ENCODE measurements around the gene DOCK3. TPM values are rescaled to one million over a fixed set of nuclear protein-coding genes. Genes with fewer than 3 reads are reported as not detected.
"Not testable (repeated sequence)": the region's sequence is repeated elsewhere in the genome, so short reads cannot be mapped to it uniquely, and the experiment has no call there.

The DOCK3 gene
- total RNA-seq, 1 experiment from 2014 or later: 8.3 TPM

- Histone ChIP-seq H3K4me1 (ENCODE audit: insufficient read depth, low read length) (no peaks in the 10 kb centered on the region), H3T11ph (ENCODE audit: low read length) (no peak overlapping the region), H3K4me2 (ENCODE audit: insufficient read depth, insufficient read length, low read length) (no peak overlapping the region), H3K9ac (ENCODE audit: extremely low read depth, insufficient read length, low read length) (no peak overlapping the region), H4K91ac (ENCODE audit: insufficient read length, low read depth, low read length) (no peak overlapping the region), H3K18ac (ENCODE audit: insufficient read length, low read depth, low read length) (no peak overlapping the region), H4K5ac (ENCODE audit: insufficient read length, low read depth, low read length) (no peak overlapping the region), H3K27ac (ENCODE audit: insufficient read length, low read depth, low read length) (no peak overlapping the region), H3K79me1 (ENCODE audit: insufficient read depth, low read depth, low read length, poor library complexity, severe bottlenecking) (no peaks in the 10 kb centered on the region), H3K14ac (ENCODE audit: insufficient read depth, low read length) (no peak overlapping the region), H2AFZ (ENCODE audit: low read length) (no peak overlapping the region), H3K56ac (ENCODE audit: insufficient read length, low read depth, low read length) (no peak overlapping the region), H2BK120ac (ENCODE audit: low read depth, low read length, poor library complexity, severe bottlenecking) (no peak overlapping the region), H3K23me2 (ENCODE audit: insufficient read length, low read depth, low read length, poor library complexity, severe bottlenecking) (no peaks in the 10 kb centered on the region), H2BK15ac (ENCODE audit: low read depth, low read length) (no peak overlapping the region), H2BK20ac (ENCODE audit: low read depth, low read length, poor library complexity, severe bottlenecking) (no peak overlapping the region), H2AK5ac (ENCODE audit: insufficient read length, low read length) (no peak overlapping the region), H4K8ac (replicated peaks; ENCODE audit: insufficient read length, low read depth, low read length) (no peak overlapping the region), H4K20me1 (ENCODE audit: control insufficient read depth, insufficient read depth, insufficient read length) (no peaks in the 10 kb centered on the region), H3K23ac (ENCODE audit: insufficient read length, low read depth, low read length) (no peak overlapping the region), H3K9me3 (ENCODE audit: control insufficient read depth, low read depth, low read length) (no peaks in the 10 kb centered on the region), H3K79me2 (ENCODE audit: insufficient read depth, low read length) (no peaks in the 10 kb centered on the region), H2BK5ac (ENCODE audit: insufficient read length, low read length) (no peak overlapping the region), H3K27me3 (ENCODE audit: insufficient read depth, low read length) (no peaks in the 10 kb centered on the region; the same call in 1 of the 2 replicates), H2BK12ac (ENCODE audit: insufficient read length, low read depth, low read length) (no peak overlapping the region), H3K4ac (ENCODE audit: low read depth, low read length) (no peak overlapping the region)
- no peak for DNase-seq
- H3K27me3 Mint-ChIP-seq (ENCODE audit: low read depth): no peaks in the 10 kb centered on the region
- peaks cover 6 to 23% (median 21%) of the 10 kb centered on the region in 3 experiments; a peak in 6 of 7 replicates for H3K36me3 Mint-ChIP-seq (ENCODE audit: insufficient read depth in 1 of 3, low read depth in 3 of 3)
- H3K9me3 Mint-ChIP-seq: peaks cover 7 to 12% of the 10 kb centered on the region in 2 experiments; a peak in 4 of 5 replicates
- no peak overlapping the region for H3K4me3 Mint-ChIP-seq
- WGBS (ENCODE audit: extremely low coverage, insufficient read length, low lambda C conversion rate): no CpG with 5 or more reads among the region's 2 CpGs
- no peak overlapping the region for H3K27ac Mint-ChIP-seq
- TF ChIP-seq CTCF (conservative IDR thresholded peaks at IDR 0.05): no peak
- peaks cover 4 to 15% of the 10 kb centered on the region in 2 experiments; a peak in 3 of 4 replicates for H3K4me1 Mint-ChIP-seq
Observed at GRCh38 chr3:51307458-51307857, 632.7 kb downstream of the DOCK3 start.

GRCh38 chr3:51307945-51308607 lies 633.3 kb downstream of the DOCK3 start:
- not testable (repeated sequence) for H2AFZ ChIP-seq (ENCODE audit: low read length); H3K4me2 ChIP-seq (ENCODE audit: insufficient read depth, insufficient read length, low read length); H3K9me3 ChIP-seq (ENCODE audit: control insufficient read depth, low read depth, low read length); DNase-seq; H2AK5ac ChIP-seq (ENCODE audit: insufficient read length, low read length); H3K23ac ChIP-seq (ENCODE audit: insufficient read length, low read depth, low read length); H3K4me1 ChIP-seq (ENCODE audit: insufficient read depth, low read length); H2BK15ac ChIP-seq (ENCODE audit: low read depth, low read length); H2BK12ac ChIP-seq (ENCODE audit: insufficient read length, low read depth, low read length); H4K8ac ChIP-seq (replicated peaks; ENCODE audit: insufficient read length, low read depth, low read length); H3K79me2 ChIP-seq (ENCODE audit: insufficient read depth, low read length); H2BK20ac ChIP-seq (ENCODE audit: low read depth, low read length, poor library complexity, severe bottlenecking); H3K79me1 ChIP-seq (ENCODE audit: insufficient read depth, low read depth, low read length, poor library complexity, severe bottlenecking); H4K20me1 ChIP-seq (ENCODE audit: control insufficient read depth, insufficient read depth, insufficient read length); H3K4me3 Mint-ChIP-seq; H3K27ac ChIP-seq (ENCODE audit: insufficient read length, low read depth, low read length); H2BK120ac ChIP-seq (ENCODE audit: low read depth, low read length, poor library complexity, severe bottlenecking); H4K5ac ChIP-seq (ENCODE audit: insufficient read length, low read depth, low read length); H3K18ac ChIP-seq (ENCODE audit: insufficient read length, low read depth, low read length); H2BK5ac ChIP-seq (ENCODE audit: insufficient read length, low read length); H3K27me3 ChIP-seq (ENCODE audit: insufficient read depth, low read length); H3K14ac ChIP-seq (ENCODE audit: insufficient read depth, low read length); H3K56ac ChIP-seq (ENCODE audit: insufficient read length, low read depth, low read length); H4K91ac ChIP-seq (ENCODE audit: insufficient read length, low read depth, low read length); H3K23me2 ChIP-seq (ENCODE audit: insufficient read length, low read depth, low read length, poor library complexity, severe bottlenecking); H3K27me3 Mint-ChIP-seq (ENCODE audit: low read depth); H3K27ac Mint-ChIP-seq; H3K4ac ChIP-seq (ENCODE audit: low read depth, low read length); H3K9ac ChIP-seq (ENCODE audit: extremely low read depth, insufficient read length, low read length); H3T11ph ChIP-seq (ENCODE audit: low read length)
- peaks cover 6 to 23% (median 21%) of the 10 kb centered on the region in 3 experiments; a peak in 6 of 7 replicates for H3K36me3 Mint-ChIP-seq (ENCODE audit: insufficient read depth in 1 of 3, low read depth in 3 of 3)
- peaks cover 4 to 15% of the 10 kb centered on the region in 2 experiments; a peak in 3 of 4 replicates for H3K4me1 Mint-ChIP-seq
- WGBS (ENCODE audit: extremely low coverage, insufficient read length, low lambda C conversion rate): no CpG with 5 or more reads among the region's 5 CpGs
- H3K9me3 Mint-ChIP-seq: peaks cover 7 to 12% of the 10 kb centered on the region in 2 experiments; a peak in 4 of 5 replicates

All from H9 (cell line).